HEK293 (cell line): ENCODE measurements around the gene ASXL1.
A peak's percentile ranks its signal among the peaks of the same experiment; 100 is the strongest.

Source experiments
- CTCF ChIA-PET: fragments of 350-600 bp; formaldehyde crosslinking; extraction: SDS; loops from one replicate; lab custom pipeline; 2021; ENCODE audit warnings: antibody characterized with exemption; lab: Yijun Ruan, JAX
- POLR2A ChIA-PET: fragments of 300-600 bp; formaldehyde crosslinking; extraction: SDS; loops from one replicate; lab custom pipeline; 2020; ENCODE audit warnings: antibody characterized with exemption, inconsistent platforms; lab: Yijun Ruan, JAX
- H3K27ac ChIP-seq: fragments of 200-500 bp; sonication (Bioruptor generic); 2 replicates; pipeline ENCODE4 v1.5.1; 2014; ENCODE audit warnings: low read depth, low read length, control low read depth, inconsistent platforms; ENCODE audit errors: extremely low read depth
- H3K36me3 ChIP-seq, 2 experiments: fragments of 200-500 bp in 1 of 2; sonication (Bioruptor generic) in 1 of 2; 1 replicate in 1 of 2; 2 replicates in 1 of 2; pipeline ENCODE4 v1.5.1; 2014 to 2017; ENCODE audit warnings: inconsistent platforms in 2 of 2, low read length in 2 of 2; ENCODE audit not compliant: control insufficient read depth in 2 of 2, insufficient read depth in 1 of 2
- H3K4me1 ChIP-seq: fragments of 200-500 bp; sonication (Bioruptor generic); 2 replicates; pipeline ENCODE4 v1.5.1; 2014; ENCODE audit warnings: mild to moderate bottlenecking, low read length, inconsistent platforms; ENCODE audit not compliant: control insufficient read depth, insufficient read depth
- H3K4me3 ChIP-seq: 2 replicates; pipeline ENCODE4 v1.5.1; 2011; ENCODE audit warnings: low read depth, mild to moderate bottlenecking, control low read depth, low read length, moderate library complexity
- H3K9me3 ChIP-seq: fragments of 200-500 bp; sonication (Bioruptor generic); 2 replicates; pipeline ENCODE4 v1.5.1; 2014; ENCODE audit warnings: low read depth, low read length, inconsistent platforms; ENCODE audit not compliant: control insufficient read depth, insufficient read depth
- GLIS2 ChIP-seq: fragments of 450-650 bp; formaldehyde crosslinking; IDR thresholded peaks from 2 replicates; pipeline ENCODE4 v1.5.1; 2016; ENCODE audit warnings: missing biosample characterization, missing genetic modification characterization
- HOXD13 ChIP-seq: sonication (generic); formaldehyde crosslinking; IDR thresholded peaks from 2 replicates; pipeline ENCODE4 v1.8.0; 2022; ENCODE audit warnings: missing genetic modification reagents, borderline replicate concordance
- PRDM4 ChIP-seq: fragments of 450-650 bp; formaldehyde crosslinking; IDR thresholded peaks from 2 replicates; pipeline ENCODE4 v1.5.1; 2017; ENCODE audit warnings: missing biosample characterization, missing genetic modification characterization
- SP3 ChIP-seq: fragments of 450-650 bp; formaldehyde crosslinking; IDR thresholded peaks from 2 replicates; pipeline ENCODE4 v1.5.1; 2016; ENCODE audit warnings: missing biosample characterization, missing genetic modification characterization
- ZNF157 ChIP-seq: fragments of 450-650 bp; formaldehyde crosslinking; IDR thresholded peaks from 2 replicates; pipeline ENCODE4 v1.5.1; 2016; ENCODE audit warnings: missing biosample characterization, missing genetic modification characterization
- ZNF341 ChIP-seq: fragments of 450-650 bp; formaldehyde crosslinking; IDR thresholded peaks from 2 replicates; pipeline ENCODE4; 2016; ENCODE audit warnings: low read depth, missing biosample characterization, missing genetic modification characterization
- ZNF366 ChIP-seq: fragments of 450-650 bp; formaldehyde crosslinking; conservative IDR thresholded peaks from 2 replicates; pipeline ENCODE4 v1.5.1; 2016; ENCODE audit warnings: missing biosample characterization, missing genetic modification characterization
- ZNF423 ChIP-seq: fragments of 450-650 bp; formaldehyde crosslinking; IDR thresholded peaks from 2 replicates; pipeline ENCODE4 v1.5.1; 2016; ENCODE audit warnings: missing biosample characterization, missing genetic modification characterization
- ZNF624 ChIP-seq: fragments of 450-650 bp; formaldehyde crosslinking; IDR thresholded peaks from 2 replicates; pipeline ENCODE4 v1.5.1; 2017; ENCODE audit warnings: missing biosample characterization, missing genetic modification characterization
- TF ChIP-seq, protein P1 (sequence below): fragments of 450-650 bp; formaldehyde crosslinking; IDR thresholded peaks from 2 replicates; pipeline ENCODE4 v1.5.1; 2016; ENCODE audit warnings: missing biosample characterization, missing genetic modification characterization
- TF ChIP-seq, protein P2 (sequence below): fragments of 450-650 bp; formaldehyde crosslinking; IDR thresholded peaks from 2 replicates; pipeline ENCODE4 v1.5.1; 2016; ENCODE audit warnings: missing biosample characterization, missing genetic modification characterization
- TF ChIP-seq, protein P3 (sequence below): fragments of 450-650 bp; formaldehyde crosslinking; IDR thresholded peaks from 2 replicates; pipeline ENCODE4 v1.5.1; 2016; ENCODE audit warnings: missing biosample characterization, missing genetic modification characterization

Gene ASXL1

GRCh38 chr20:32479012-32479411, 120.9 kb downstream of the ASXL1 start:
- Histone ChIP-seq H3K4me3 (no peak overlapping the region), H3K27ac (no peak overlapping the region), H3K36me3 (peaks cover 0 to 4% of the 10 kb centered on the region in 2 experiments; a peak in 1 of 3 replicates), H3K4me1 (peaks cover 15% of the 10 kb centered on the region), H3K9me3 (no peaks in the 10 kb centered on the region)
- TF ChIP-seq HOXD13 (CRISPR knock-in tag) = no peak
- no peak for TF ChIP-seq ZNF341
- no peak for TF ChIP-seq ZNF624 (tag by site-specific recombination)
- TF ChIP-seq, protein P1, sequence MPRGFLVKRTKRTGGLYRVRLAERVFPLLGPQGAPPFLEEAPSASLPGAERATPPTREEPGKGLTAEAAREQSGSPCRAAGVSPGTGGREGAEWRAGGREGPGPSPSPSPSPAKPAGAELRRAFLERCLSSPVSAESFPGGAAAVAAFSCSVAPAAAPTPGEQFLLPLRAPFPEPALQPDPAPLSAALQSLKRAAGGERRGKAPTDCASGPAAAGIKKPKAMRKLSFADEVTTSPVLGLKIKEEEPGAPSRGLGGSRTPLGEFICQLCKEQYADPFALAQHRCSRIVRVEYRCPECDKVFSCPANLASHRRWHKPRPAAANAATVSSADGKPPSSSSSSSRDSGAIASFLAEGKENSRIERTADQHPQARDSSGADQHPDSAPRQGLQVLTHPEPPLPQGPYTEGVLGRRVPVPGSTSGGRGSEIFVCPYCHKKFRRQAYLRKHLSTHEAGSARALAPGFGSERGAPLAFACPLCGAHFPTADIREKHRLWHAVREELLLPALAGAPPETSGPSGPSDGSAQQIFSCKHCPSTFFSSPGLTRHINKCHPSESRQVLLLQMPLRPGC (tag by site-specific recombination) = no peak
- TF ChIP-seq, protein P2, sequence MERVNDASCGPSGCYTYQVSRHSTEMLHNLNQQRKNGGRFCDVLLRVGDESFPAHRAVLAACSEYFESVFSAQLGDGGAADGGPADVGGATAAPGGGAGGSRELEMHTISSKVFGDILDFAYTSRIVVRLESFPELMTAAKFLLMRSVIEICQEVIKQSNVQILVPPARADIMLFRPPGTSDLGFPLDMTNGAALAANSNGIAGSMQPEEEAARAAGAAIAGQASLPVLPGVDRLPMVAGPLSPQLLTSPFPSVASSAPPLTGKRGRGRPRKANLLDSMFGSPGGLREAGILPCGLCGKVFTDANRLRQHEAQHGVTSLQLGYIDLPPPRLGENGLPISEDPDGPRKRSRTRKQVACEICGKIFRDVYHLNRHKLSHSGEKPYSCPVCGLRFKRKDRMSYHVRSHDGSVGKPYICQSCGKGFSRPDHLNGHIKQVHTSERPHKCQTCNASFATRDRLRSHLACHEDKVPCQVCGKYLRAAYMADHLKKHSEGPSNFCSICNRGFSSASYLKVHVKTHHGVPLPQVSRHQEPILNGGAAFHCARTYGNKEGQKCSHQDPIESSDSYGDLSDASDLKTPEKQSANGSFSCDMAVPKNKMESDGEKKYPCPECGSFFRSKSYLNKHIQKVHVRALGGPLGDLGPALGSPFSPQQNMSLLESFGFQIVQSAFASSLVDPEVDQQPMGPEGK (tag by site-specific recombination) = no peak
- no peak for TF ChIP-seq SP3 (tag by site-specific recombination)
- no peak for TF ChIP-seq ZNF157
- TF ChIP-seq, protein P3, sequence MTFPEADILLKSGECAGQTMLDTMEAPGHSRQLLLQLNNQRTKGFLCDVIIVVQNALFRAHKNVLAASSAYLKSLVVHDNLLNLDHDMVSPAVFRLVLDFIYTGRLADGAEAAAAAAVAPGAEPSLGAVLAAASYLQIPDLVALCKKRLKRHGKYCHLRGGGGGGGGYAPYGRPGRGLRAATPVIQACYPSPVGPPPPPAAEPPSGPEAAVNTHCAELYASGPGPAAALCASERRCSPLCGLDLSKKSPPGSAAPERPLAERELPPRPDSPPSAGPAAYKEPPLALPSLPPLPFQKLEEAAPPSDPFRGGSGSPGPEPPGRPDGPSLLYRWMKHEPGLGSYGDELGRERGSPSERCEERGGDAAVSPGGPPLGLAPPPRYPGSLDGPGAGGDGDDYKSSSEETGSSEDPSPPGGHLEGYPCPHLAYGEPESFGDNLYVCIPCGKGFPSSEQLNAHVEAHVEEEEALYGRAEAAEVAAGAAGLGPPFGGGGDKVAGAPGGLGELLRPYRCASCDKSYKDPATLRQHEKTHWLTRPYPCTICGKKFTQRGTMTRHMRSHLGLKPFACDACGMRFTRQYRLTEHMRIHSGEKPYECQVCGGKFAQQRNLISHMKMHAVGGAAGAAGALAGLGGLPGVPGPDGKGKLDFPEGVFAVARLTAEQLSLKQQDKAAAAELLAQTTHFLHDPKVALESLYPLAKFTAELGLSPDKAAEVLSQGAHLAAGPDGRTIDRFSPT (tag by site-specific recombination) = no peak
- ChIA-PET CTCF (interaction anchor here (0.5 to 0.6 kb wide), 2 partner anchors 25 to 70 kb away, joined by 3 to 4 read pairs; no protein-coding TSS in a partner anchor), POLR2A (no interaction called here)

DNA sequence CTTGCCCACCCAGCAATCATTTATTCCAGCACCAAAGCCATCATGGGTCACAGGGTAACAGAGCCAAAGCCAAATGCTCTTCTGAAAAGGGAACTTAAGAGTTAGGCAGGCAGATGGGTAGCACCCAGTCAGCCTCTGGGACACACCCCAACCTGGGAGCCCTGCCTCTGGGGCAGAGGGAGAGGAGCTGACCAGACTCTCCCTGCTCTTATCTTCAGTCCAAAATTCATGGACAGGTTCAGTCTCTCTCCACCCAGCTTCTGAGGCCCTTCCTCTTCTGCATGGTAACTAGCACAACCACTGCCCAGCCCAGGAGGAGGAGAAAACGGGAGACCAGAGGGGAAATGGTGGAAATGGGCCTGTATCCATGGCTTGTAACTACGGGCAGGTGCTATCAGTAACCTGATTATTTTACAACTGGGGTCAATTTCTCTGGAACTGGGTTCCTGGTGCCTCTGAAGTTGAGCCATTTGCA, 121.6 kb downstream of the ASXL1 start:
- CTCF ChIA-PET = interaction anchor here (0.5 to 0.6 kb wide), 2 partner anchors 24 to 225 kb away, joined by 3 to 4 read pairs; no protein-coding TSS in a partner anchor
- no peaks in the 10 kb centered on the region for H3K9me3 ChIP-seq
- POLR2A ChIA-PET = no interaction called here
- H3K27ac ChIP-seq = no peak overlapping the region
- H3K4me3 ChIP-seq = no peak overlapping the region
- TF ChIP-seq ZNF366 (no peak), PRDM4 (tag by site-specific recombination) (no peak)
- no peaks in the 10 kb centered on the region for H3K36me3 ChIP-seq
- H3K4me1 ChIP-seq = peaks cover 15% of the 10 kb centered on the region

DNA sequence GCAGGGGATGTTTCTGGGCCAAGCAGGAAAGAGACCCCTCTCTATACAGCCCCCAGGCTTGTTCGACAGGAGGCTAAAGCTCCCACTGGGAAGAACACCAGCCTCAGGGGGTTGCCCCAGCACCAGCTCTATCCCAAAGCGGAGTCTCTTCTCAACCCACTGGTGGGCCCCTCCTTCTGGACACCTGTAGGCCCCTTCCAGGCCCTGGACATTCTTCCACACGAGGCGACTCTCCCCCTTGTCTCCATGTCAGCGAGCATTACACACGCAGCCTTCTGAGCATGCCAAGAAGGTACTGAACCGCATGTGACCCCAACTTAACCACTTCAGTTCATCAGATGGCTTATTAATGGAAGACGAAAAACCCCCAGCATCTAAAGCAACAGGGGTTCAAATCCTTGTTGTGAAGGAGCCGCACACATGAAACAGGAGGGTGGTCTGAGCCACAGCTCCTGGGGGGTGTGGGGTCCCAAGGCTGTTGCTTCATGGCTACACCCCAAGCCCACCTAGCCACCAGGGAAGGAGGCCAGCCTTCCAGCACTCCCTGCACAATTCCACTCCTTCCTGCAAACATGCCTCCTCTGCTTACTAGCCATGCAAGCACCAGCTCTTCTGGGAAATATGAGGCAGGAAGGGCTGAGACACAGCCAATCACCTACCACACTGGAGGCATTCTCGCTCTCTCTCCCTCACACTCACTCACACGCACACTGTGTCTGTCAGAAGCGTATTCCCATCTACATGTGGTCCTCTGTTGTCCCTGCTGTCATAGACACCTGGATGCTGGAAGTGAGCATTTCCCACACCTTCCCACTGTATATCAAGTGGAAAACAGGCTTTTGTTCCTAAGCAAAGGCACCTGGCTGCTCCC, 122.5 kb downstream of the ASXL1 start:
- Histone ChIP-seq H3K36me3 (no peaks in the 10 kb centered on the region), H3K27ac (no peak overlapping the region), H3K9me3 (no peaks in the 10 kb centered on the region), H3K4me1 (peaks cover 9% of the 10 kb centered on the region), H3K4me3 (no peak overlapping the region)
- CTCF ChIA-PET = no interaction called here
- POLR2A ChIA-PET = interaction anchor here (1.1 kb wide), 1 partner anchor 19 kb away, joined by 3 read pairs; no protein-coding TSS in a partner anchor
- no peak for TF ChIP-seq ZNF423 (tag by site-specific recombination)
- TF ChIP-seq GLIS2 = peak; percentile 23; the same call in 1 of the 2 replicates
- TF ChIP-seq, all 188 proteins: peak for 1
